ENCODE measurements around the gene AVL9. TPM values are rescaled to one million over a fixed set of nuclear protein-coding genes. Genes with fewer than 3 reads are reported as not detected.
"Not testable (repeated sequence)": the region's sequence is repeated elsewhere in the genome, so short reads cannot be mapped to it uniquely, and the experiment has no call there.

Gene AVL9
- total RNA-seq, 1 donor from 2014 or later: 25.5 TPM

GRCh38 chr7:32459788-32460187 is 35.5 kb upstream of the AVL9 start:
- TF ChIP-seq, protein P1, sequence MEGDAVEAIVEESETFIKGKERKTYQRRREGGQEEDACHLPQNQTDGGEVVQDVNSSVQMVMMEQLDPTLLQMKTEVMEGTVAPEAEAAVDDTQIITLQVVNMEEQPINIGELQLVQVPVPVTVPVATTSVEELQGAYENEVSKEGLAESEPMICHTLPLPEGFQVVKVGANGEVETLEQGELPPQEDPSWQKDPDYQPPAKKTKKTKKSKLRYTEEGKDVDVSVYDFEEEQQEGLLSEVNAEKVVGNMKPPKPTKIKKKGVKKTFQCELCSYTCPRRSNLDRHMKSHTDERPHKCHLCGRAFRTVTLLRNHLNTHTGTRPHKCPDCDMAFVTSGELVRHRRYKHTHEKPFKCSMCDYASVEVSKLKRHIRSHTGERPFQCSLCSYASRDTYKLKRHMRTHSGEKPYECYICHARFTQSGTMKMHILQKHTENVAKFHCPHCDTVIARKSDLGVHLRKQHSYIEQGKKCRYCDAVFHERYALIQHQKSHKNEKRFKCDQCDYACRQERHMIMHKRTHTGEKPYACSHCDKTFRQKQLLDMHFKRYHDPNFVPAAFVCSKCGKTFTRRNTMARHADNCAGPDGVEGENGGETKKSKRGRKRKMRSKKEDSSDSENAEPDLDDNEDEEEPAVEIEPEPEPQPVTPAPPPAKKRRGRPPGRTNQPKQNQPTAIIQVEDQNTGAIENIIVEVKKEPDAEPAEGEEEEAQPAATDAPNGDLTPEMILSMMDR (IDR thresholded peaks at IDR 0.05): no peak
- TF ChIP-seq POLR2A (IDR thresholded peaks at IDR 0.05): no peak
- TF ChIP-seq POLR2AphosphoS5 (IDR thresholded peaks at IDR 0.05; ENCODE audit: insufficient read depth in 1 of 2, low read depth in 1 of 2): no peak
- Histone ChIP-seq H3K36me3 (no peaks in the 10 kb centered on the region), H3K9me3 (no peaks in the 10 kb centered on the region), H3K4me1 (no peaks in the 10 kb centered on the region), H3K27ac (no peak overlapping the region), H3K27me3 (no peaks in the 10 kb centered on the region), H3K4me3 (no peak overlapping the region)
- intact Hi-C loops (cut with DNase I): no loop called here
- no peak for DNase-seq (ENCODE audit: extremely low spot score in 2 of 2)

- no peak overlapping the region for H3K27ac ChIP-seq
- DNase-seq (ENCODE audit: extremely low spot score in 2 of 2): no peak
- H3K36me3 ChIP-seq: no peaks in the 10 kb centered on the region
- no peaks in the 10 kb centered on the region for H3K4me1 ChIP-seq
- no peaks in the 10 kb centered on the region for H3K27me3 ChIP-seq
- intact Hi-C loops (cut with DNase I): no loop called here
- H3K9me3 ChIP-seq: no peaks in the 10 kb centered on the region
- no peak overlapping the region for H3K4me3 ChIP-seq
- TF ChIP-seq, protein P1 (IDR thresholded peaks at IDR 0.05): no peak
- TF ChIP-seq POLR2A (IDR thresholded peaks at IDR 0.05) (no peak), POLR2AphosphoS5 (IDR thresholded peaks at IDR 0.05; ENCODE audit: insufficient read depth in 1 of 2, low read depth in 1 of 2) (no peak)
These were observed 33.8 kb upstream of the AVL9 start for GRCh38 chr7:32461484-32461883.

GRCh38 chr7:32462451-32462850 is 32.8 kb upstream of the AVL9 start:
- no peaks in the 10 kb centered on the region for H3K4me1 ChIP-seq
- H3K9me3 ChIP-seq: no peaks in the 10 kb centered on the region
- no peaks in the 10 kb centered on the region for H3K36me3 ChIP-seq
- TF ChIP-seq, protein P1 (IDR thresholded peaks at IDR 0.05): no peak
- TF ChIP-seq POLR2AphosphoS5 (IDR thresholded peaks at IDR 0.05; ENCODE audit: insufficient read depth in 1 of 2, low read depth in 1 of 2) (no peak), POLR2A (IDR thresholded peaks at IDR 0.05) (no peak)
- no peak overlapping the region for H3K27ac ChIP-seq
- H3K4me3 ChIP-seq: no peak overlapping the region
- intact Hi-C loops (cut with DNase I): no loop called here
- DNase-seq (ENCODE audit: extremely low spot score in 2 of 2): no peak
- H3K27me3 ChIP-seq: no peaks in the 10 kb centered on the region

DNA sequence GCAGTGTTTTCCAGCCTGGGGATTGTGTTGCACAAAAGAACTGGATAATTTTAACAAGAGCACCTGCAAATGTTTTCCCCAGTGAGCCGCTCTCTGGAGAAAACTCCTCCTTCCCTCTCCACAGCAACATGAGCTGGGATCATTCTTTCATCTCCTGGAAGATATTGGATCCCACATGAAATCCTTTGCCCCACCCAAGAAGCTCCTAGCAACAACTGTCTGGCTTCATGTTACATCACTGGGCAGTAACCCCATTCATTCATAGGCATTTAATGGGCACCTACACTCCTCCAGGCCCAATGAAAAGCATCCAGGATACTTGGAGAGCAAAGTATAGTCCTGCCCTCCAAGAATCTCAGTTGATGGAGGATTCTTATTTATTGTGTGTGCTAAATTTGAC is 32.3 kb upstream of the AVL9 start:
- TF ChIP-seq POLR2A (IDR thresholded peaks at IDR 0.05) (no peak), POLR2AphosphoS5 (IDR thresholded peaks at IDR 0.05; ENCODE audit: insufficient read depth in 1 of 2, low read depth in 1 of 2) (no peak)
- TF ChIP-seq, protein P1 (IDR thresholded peaks at IDR 0.05): no peak
- Histone ChIP-seq H3K36me3 (no peaks in the 10 kb centered on the region), H3K4me1 (no peaks in the 10 kb centered on the region), H3K9me3 (no peaks in the 10 kb centered on the region), H3K27ac (no peak overlapping the region), H3K4me3 (no peak overlapping the region), H3K27me3 (no peaks in the 10 kb centered on the region)
- intact Hi-C loops (cut with DNase I): no loop called here
- DNase-seq (ENCODE audit: extremely low spot score in 2 of 2): no peak

DNA sequence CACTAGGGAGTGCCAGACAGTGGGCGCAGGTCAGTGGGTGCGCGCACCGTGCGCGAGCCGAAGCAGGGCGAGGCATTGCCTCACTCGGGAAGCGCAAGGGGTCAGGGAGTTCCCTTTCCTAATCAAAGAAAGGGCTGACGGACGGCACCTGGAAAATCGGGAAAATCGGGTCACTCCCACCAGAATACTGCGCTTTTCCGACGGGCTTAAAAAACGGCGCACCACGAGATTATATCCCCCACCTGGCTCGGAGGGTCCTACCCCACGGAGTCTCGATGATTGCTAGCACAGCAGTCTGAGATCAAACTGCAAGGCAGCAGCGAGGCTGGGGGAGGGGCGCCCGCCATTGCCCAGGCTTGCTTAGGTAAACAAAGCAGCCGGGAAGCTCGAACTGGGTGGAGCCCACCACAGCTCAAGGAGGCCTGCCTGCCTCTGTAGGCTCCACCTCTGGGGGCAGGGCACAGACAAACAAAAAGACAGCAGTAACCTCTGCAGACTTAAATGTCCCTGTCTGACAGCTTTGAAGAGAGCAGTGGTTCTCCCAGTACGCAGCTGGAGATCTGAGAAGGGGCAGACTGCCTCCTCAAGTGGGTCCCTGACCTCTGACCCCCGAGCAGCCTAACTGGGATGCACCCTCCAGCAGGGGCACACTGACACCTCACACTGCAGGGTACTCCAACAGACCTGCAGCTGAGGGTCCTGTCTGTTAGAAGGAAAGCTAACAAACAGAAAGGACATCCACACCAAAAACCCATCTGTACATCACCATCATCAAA is 30.5 kb upstream of the AVL9 start:
- DNase-seq (ENCODE audit: extremely low spot score in 2 of 2); intact Hi-C loops (cut with DNase I): not testable (repeated sequence)

DNA sequence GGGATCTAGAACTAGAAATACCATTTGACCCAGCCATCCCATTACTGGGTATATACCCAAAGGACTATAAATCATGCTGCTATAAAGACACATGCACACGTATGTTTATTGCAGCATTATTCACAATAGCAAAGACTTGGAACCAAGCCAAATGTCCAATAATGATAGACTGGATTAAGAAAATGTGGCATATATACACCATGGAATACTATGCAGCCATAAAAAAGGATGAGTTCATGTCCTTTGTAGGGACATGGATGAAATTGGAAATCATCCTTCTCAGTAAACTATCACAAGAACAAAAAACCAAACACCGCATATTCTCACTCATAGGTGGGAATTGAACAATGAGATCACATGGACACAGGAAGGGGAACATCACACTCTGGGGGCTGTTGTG is 25.3 kb upstream of the AVL9 start:
- H3K27me3 ChIP-seq; H3K4me1 ChIP-seq; H3K4me3 ChIP-seq; H3K27ac ChIP-seq; intact Hi-C loops (cut with DNase I); H3K36me3 ChIP-seq; H3K9me3 ChIP-seq; DNase-seq (ENCODE audit: extremely low spot score in 2 of 2): not testable (repeated sequence)

More for the DNA sequence above, 30.5 kb upstream of the AVL9 start:
- not testable (repeated sequence) for H3K27ac ChIP-seq, H3K27me3 ChIP-seq, H3K4me1 ChIP-seq, H3K4me3 ChIP-seq, H3K9me3 ChIP-seq, H3K36me3 ChIP-seq

Measured in vagina (tissue), 2 donors.